Ovary (tissue), 9 donors: ENCODE measurements around the gene CPOX. TPM values are rescaled to one million over a fixed set of nuclear protein-coding genes. Genes with fewer than 3 reads are reported as not detected.
A peak's percentile ranks its signal among the peaks of the same experiment; 100 is the strongest.

Experiments
- DNase-seq, 5 donors: peaks; one replicate each; pipeline ENCODE4 v3.0.0-alpha.2; 2019 to 2020
- H3K27ac ChIP-seq, 2 donors: fragments of 200-600 bp; one replicate each; pipeline versions ENCODE4 v1.5.1 to v1.8.0; 2019 to 2022
- H3K27me3 ChIP-seq: fragments of 200-600 bp; one replicate; pipeline ENCODE4 v1.8.0; 2022
- H3K36me3 ChIP-seq: fragments of 200-600 bp; sonication (generic); one replicate; pipeline ENCODE4 v1.5.1; 2019
- H3K4me1 ChIP-seq: one replicate; pipeline ENCODE4 v1.8.1; 2013; ENCODE audit warnings: mild to moderate bottlenecking, moderate library complexity; ENCODE audit not compliant: insufficient read depth
- H3K4me3 ChIP-seq: fragments of 200-600 bp; sonication (generic); one replicate; pipeline ENCODE4 v1.5.1; 2017
- H3K9me3 ChIP-seq, 2 donors: fragments of 200-600 bp in 1 of 2; sonication (generic) in 1 of 2; one replicate each; pipeline versions ENCODE4 v1.5.1 to v1.8.1; 2013 to 2019; ENCODE audit warnings: mild to moderate bottlenecking in 1 of 2, moderate library complexity in 1 of 2
- EP300 ChIP-seq: sonication (generic); formaldehyde crosslinking; IDR thresholded peaks from one replicate; pipeline ENCODE4 v1.6.1; 2017; ENCODE audit warnings: antibody characterized with exemption
- POLR2A ChIP-seq: fragments of 450-650 bp; IDR thresholded peaks from one replicate; pipeline ENCODE4 v1.6.1; 2017; ENCODE audit warnings: antibody characterized with exemption, mild to moderate bottlenecking, moderate library complexity
- WGBS, 3 donors: extraction: QIAGEN DNeasy Blood & Tissue Kit in 1 of 3; methylation state at CpG; one replicate each; pipeline versions ENCODE4 v1.1.5 to v1.1.7; 2013 to 2017; 5-methylcytosine and 5-hydroxymethylcytosine counted together
- intact Hi-C, 4 donors: fragments of 100-400 bp; cut with DNase I; formaldehyde crosslinking; loops; one replicate each; pipeline versions ENCODE4 v1.11.0 to v1.15.1; 2022 to 2023
- polyA plus RNA-seq, 2 donors: library from polyadenylated mRNA; stranded (reverse); fragments of 200-250 nt in 1 of 2; fragments of 350-450 nt in 1 of 2; fragmentation: Illumina TruSeq in 1 of 2; extraction: RNeasy Lipid Tissue Mini Kit (QIAGEN cat#74804) in 1 of 2; gene quantifications; one replicate each; pipeline ENCODE4 v1.2.3, GENCODE V29; 2013 to 2014
- total RNA-seq, 7 donors: library from RNA; depleted of rRNA in 2 of 7; stranded (reverse); fragments of >200 nt in 2 of 7; fragmentation: NEBNext Ultra II Directional in 3 of 7; extraction: Animal tissue kit (Norgen Biotek cat#: 25700) in 3 of 7; gene quantifications; one replicate each; pipeline versions ENCODE4 v1.1.0 to v1.2.4, GENCODE V29; 2016 to 2023
- TF ChIP-seq, protein P1 (sequence below), 3 donors: fragments of 450-650 bp in 2 of 3; fragments of 200-600 bp in 1 of 3; IDR thresholded peaks; one replicate each; pipeline versions ENCODE4 v1.5.1 to v1.8.0; 2016 to 2022; ENCODE audit warnings: antibody characterized with exemption in 3 of 3, mild to moderate bottlenecking in 1 of 3
- donor health status: DM: no; HTN: no; CAD: no; lungs with moderate emphysema.
- donor health status: DM: no; HTN: no; CAD: no.
- donor health status: Bipolar disorder and iron deficiency.
- donor health status: DM: yes; HTN: yes; CAD: no.
- donor health status: DM: no; HTN: no; CAD: no.
- donor health status: DM: yes; HTN: yes; CAD: no.

The CPOX gene
- total and polyA plus RNA-seq, 9 donors, result 10.6 to 19.9 (median 15.7) TPM

DNA sequence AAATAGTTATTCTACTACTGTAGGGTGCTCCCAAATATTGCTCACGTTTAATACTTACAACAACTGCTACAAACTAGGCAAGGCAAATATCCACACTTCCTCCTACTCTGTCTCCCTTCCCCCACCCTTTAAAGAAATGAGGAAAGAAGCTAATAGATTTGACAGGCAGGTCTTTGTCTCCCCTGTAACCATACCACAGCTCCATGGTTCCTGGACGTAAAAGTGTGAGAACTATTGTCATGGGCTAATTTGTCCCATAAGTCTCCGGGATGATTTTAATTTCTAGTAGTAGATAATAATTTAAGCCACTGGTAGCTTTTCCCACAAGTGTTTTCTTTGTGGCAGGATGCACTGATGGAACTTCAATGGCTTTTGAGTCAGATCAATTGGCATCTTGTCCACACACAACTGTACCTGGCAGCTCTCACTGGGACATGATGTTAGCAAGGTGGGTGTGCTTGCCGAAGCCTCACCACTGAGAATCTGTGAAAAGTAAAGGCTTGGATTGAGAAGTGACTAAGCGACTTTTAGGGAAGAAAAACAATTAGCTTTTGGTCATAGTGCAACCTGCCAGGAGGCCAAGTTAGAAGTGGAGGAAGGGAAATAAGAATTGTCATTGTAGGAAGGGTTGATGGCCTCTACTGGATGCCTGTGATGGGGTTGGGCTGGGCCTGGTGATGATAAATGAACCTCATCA lies 1.4 kb upstream of the CPOX start:
- no peak overlapping the region for H3K27ac ChIP-seq
- no peaks in the 10 kb centered on the region for H3K9me3 ChIP-seq
- H3K36me3 ChIP-seq, result no peaks in the 10 kb centered on the region
- no peak for TF ChIP-seq POLR2A
- TF ChIP-seq, protein P1, sequence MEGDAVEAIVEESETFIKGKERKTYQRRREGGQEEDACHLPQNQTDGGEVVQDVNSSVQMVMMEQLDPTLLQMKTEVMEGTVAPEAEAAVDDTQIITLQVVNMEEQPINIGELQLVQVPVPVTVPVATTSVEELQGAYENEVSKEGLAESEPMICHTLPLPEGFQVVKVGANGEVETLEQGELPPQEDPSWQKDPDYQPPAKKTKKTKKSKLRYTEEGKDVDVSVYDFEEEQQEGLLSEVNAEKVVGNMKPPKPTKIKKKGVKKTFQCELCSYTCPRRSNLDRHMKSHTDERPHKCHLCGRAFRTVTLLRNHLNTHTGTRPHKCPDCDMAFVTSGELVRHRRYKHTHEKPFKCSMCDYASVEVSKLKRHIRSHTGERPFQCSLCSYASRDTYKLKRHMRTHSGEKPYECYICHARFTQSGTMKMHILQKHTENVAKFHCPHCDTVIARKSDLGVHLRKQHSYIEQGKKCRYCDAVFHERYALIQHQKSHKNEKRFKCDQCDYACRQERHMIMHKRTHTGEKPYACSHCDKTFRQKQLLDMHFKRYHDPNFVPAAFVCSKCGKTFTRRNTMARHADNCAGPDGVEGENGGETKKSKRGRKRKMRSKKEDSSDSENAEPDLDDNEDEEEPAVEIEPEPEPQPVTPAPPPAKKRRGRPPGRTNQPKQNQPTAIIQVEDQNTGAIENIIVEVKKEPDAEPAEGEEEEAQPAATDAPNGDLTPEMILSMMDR (IDR thresholded peaks at IDR 0.05), result no peak
- TF ChIP-seq EP300, result no peak
- WGBS, 3 donors, result 87 to 93% (median 90%) methylated on average over 5 of the region's 5 CpGs
- H3K27me3 ChIP-seq, result no peaks in the 10 kb centered on the region
- peaks cover 4% of the 10 kb centered on the region for H3K4me1 ChIP-seq
- intact Hi-C loops, result loop anchor here in 1 of 4 donors (5.0 kb wide), 1 partner anchor 218 kb away; no protein-coding TSS in a partner anchor
- no peak for DNase-seq
- H3K4me3 ChIP-seq, result no peak overlapping the region

DNA sequence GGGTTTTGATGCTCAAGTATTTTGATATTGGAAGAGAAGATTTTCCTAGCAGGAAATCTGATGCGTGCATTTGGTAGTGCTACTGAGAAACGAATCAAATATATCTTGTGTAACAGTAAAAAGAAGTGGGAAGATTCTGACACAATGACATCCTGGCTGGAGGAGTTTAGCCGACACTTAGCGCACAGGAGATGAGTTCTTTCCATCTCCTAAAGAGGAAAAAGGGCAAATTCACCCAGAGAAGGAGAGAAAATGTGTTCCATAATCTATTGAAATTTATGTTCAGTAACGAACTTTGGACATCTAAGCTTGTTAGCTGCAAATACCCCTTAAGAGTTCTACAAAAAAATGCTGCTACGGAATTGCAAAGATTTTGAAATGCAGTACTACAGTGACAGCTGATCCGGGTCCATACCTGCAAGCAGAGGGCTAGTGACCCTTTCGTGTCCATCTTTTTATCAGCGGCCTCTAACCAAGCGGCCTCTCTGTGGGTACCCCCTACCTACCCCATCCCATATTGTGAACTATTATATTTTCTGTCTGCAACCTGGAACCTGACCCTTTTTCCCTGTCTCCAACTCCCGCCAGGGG lies 971 bp downstream of the CPOX start:
- Histone ChIP-seq H3K36me3 (no peaks in the 10 kb centered on the region), H3K4me1 (peaks cover 4% of the 10 kb centered on the region), H3K9me3 (no peaks in the 10 kb centered on the region), H3K4me3 (peak overlapping the region; percentile 87), H3K27me3 (no peaks in the 10 kb centered on the region), H3K27ac (peak overlapping the region in 1 of 2 donors; percentile 75)
- intact Hi-C loops, result no loop called here
- TF ChIP-seq, protein P1 (IDR thresholded peaks at IDR 0.05), result no peak
- TF ChIP-seq EP300, result no peak
- TF ChIP-seq POLR2A, result no peak
- WGBS, 3 donors, result 16 to 20% (median 19%) methylated on average over 11 of the region's 11 CpGs
- DNase-seq, result no peak

DNA sequence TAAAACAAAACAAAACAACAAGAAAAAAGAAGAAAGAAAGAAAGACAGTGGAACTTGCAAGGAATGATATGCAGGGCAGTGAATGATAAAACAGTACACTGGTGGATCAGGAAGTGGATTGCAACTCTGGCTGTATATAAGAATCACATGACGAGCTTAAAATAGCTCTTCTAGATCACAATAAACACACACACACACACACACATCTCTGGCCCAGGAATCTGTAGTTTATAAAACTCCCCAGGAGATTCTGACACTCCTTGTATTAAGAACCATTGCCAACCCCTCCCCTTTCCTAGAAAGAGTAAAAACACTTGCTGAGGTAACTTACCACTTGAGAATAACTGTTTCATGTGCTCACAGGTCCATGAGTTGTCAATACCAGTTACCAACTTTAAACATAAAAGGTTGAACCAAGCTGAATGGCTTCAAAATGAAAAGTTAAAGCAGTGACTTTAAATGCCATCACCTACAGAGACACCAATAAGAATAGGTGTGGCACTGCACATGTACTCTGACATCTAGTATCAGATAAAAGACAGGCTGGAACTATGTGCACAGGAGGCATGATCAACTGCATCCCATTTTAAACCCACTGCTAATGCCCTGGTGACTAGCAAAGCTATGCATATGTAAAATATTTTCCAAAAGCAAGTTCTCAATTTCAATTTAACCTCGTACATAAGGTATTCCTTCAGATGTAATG lies 3.9 kb downstream of the CPOX start:
- Histone ChIP-seq H3K4me1 (peaks cover 4% of the 10 kb centered on the region), H3K9me3 (no peaks in the 10 kb centered on the region), H3K36me3 (no peaks in the 10 kb centered on the region), H3K27me3 (no peaks in the 10 kb centered on the region), H3K27ac (no peak overlapping the region), H3K4me3 (no peak overlapping the region)
- intact Hi-C loops, result no loop called here
- TF ChIP-seq POLR2A (no peak), EP300 (no peak)
- TF ChIP-seq, protein P1 (IDR thresholded peaks at IDR 0.05), result no peak
- no peak for DNase-seq
- WGBS, 3 donors, result 60 to 81% (median 77%) methylated on average over 2 of the region's 2 CpGs

DNA sequence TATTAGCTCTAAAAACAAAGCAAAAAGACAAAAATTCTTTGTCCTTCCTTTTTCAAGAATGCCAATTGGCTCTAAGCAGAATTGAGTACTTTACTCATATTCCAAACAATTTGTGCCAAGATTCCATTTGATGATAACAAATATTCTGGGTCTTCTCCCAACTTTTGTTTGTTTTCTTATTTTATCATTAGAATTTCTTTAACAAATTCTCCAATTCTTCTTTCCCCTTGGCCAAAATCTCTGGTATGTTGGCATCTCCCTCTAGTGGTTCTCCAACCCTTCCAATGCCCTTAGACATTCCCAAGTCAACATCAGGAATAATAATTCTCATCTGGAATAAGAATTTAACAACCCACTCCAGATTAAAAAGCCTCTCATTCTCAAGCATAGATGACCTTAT lies 5.3 kb downstream of the CPOX start:
- intact Hi-C loops, result no loop called here
- TF ChIP-seq, protein P1 (IDR thresholded peaks at IDR 0.05), result no peak
- TF ChIP-seq POLR2A (no peak), EP300 (no peak)
- H3K4me1 ChIP-seq, result peaks cover 4% of the 10 kb centered on the region
- DNase-seq, result no peak
- H3K27ac ChIP-seq, result no peak overlapping the region
- no peaks in the 10 kb centered on the region for H3K27me3 ChIP-seq
- no peaks in the 10 kb centered on the region for H3K36me3 ChIP-seq
- H3K4me3 ChIP-seq, result no peak overlapping the region
- no peaks in the 10 kb centered on the region for H3K9me3 ChIP-seq
